ENCODE results near the gene TMTC1. TPM values are rescaled to one million over a fixed set of nuclear protein-coding genes. Genes with fewer than 3 reads are reported as not detected.

The TMTC1 gene
- total and polyA plus RNA-seq, 2 experiments from 2014 or later = 4.8 to 24.3 TPM

DNA sequence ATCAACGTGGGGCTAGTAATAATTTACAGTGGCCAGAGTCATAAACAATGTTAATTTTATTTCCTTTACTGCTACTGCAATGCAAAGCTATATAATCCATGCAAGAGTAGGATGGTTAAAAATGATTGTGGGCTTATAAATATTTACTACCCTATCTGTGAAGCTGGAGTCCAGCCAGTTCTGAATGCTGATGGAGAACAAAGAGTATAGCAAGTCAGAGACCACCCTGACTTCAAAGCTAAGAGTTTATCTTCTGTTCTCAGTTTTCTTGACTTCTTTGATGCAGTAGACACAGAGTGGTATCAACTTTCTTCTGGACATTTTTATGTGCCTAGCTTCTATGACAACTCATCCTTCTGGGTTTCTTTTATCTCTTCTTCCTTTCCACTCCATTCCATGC is 252.3 kb downstream of the TMTC1 start:
- Mint-ChIP-seq H3K4me3 (no peak overlapping the region), H3K27me3 (ENCODE audit: insufficient read depth, low read depth, poor library complexity) (peaks cover 4% of the 10 kb centered on the region), H3K36me3 (ENCODE audit: low read depth) (no peaks in the 10 kb centered on the region), H3K4me1 (no peaks in the 10 kb centered on the region; the same call in none of the 3 replicates), H3K9me3 (no peaks in the 10 kb centered on the region), H3K27ac (no peak overlapping the region)
- no peaks in the 10 kb centered on the region for H3K36me3 ChIP-seq (ENCODE audit: insufficient read depth)
- no peaks in the 10 kb centered on the region for H3K79me2 ChIP-seq (replicated peaks; ENCODE audit: insufficient read depth)
- no peaks in the 10 kb centered on the region for H4K20me1 ChIP-seq (replicated peaks; ENCODE audit: insufficient read depth)
- no peaks in the 10 kb centered on the region for H3K27me3 ChIP-seq (ENCODE audit: insufficient read depth)
- no peak overlapping the region for H2AFZ ChIP-seq
- no peaks in the 10 kb centered on the region for H3F3A ChIP-seq (replicated peaks; ENCODE audit: low read depth)
- ATAC-seq (no peak), DNase-seq (ENCODE audit: low spot score) (no peak)
- no peak overlapping the region for H3K4me2 ChIP-seq
- H3K4me3 ChIP-seq = no peak overlapping the region
- H3K27ac ChIP-seq (ENCODE audit: low read depth) = no peak overlapping the region
- TF ChIP-seq ZNF331 (CRISPR knock-in tag; IDR thresholded peaks at IDR 0.05; ENCODE audit: low read depth) = no peak
- TF ChIP-seq EZH2phosphoT487 (IDR thresholded peaks at IDR 0.05; ENCODE audit: unreplicated experiment) = no peak
- TF ChIP-seq, protein P1, sequence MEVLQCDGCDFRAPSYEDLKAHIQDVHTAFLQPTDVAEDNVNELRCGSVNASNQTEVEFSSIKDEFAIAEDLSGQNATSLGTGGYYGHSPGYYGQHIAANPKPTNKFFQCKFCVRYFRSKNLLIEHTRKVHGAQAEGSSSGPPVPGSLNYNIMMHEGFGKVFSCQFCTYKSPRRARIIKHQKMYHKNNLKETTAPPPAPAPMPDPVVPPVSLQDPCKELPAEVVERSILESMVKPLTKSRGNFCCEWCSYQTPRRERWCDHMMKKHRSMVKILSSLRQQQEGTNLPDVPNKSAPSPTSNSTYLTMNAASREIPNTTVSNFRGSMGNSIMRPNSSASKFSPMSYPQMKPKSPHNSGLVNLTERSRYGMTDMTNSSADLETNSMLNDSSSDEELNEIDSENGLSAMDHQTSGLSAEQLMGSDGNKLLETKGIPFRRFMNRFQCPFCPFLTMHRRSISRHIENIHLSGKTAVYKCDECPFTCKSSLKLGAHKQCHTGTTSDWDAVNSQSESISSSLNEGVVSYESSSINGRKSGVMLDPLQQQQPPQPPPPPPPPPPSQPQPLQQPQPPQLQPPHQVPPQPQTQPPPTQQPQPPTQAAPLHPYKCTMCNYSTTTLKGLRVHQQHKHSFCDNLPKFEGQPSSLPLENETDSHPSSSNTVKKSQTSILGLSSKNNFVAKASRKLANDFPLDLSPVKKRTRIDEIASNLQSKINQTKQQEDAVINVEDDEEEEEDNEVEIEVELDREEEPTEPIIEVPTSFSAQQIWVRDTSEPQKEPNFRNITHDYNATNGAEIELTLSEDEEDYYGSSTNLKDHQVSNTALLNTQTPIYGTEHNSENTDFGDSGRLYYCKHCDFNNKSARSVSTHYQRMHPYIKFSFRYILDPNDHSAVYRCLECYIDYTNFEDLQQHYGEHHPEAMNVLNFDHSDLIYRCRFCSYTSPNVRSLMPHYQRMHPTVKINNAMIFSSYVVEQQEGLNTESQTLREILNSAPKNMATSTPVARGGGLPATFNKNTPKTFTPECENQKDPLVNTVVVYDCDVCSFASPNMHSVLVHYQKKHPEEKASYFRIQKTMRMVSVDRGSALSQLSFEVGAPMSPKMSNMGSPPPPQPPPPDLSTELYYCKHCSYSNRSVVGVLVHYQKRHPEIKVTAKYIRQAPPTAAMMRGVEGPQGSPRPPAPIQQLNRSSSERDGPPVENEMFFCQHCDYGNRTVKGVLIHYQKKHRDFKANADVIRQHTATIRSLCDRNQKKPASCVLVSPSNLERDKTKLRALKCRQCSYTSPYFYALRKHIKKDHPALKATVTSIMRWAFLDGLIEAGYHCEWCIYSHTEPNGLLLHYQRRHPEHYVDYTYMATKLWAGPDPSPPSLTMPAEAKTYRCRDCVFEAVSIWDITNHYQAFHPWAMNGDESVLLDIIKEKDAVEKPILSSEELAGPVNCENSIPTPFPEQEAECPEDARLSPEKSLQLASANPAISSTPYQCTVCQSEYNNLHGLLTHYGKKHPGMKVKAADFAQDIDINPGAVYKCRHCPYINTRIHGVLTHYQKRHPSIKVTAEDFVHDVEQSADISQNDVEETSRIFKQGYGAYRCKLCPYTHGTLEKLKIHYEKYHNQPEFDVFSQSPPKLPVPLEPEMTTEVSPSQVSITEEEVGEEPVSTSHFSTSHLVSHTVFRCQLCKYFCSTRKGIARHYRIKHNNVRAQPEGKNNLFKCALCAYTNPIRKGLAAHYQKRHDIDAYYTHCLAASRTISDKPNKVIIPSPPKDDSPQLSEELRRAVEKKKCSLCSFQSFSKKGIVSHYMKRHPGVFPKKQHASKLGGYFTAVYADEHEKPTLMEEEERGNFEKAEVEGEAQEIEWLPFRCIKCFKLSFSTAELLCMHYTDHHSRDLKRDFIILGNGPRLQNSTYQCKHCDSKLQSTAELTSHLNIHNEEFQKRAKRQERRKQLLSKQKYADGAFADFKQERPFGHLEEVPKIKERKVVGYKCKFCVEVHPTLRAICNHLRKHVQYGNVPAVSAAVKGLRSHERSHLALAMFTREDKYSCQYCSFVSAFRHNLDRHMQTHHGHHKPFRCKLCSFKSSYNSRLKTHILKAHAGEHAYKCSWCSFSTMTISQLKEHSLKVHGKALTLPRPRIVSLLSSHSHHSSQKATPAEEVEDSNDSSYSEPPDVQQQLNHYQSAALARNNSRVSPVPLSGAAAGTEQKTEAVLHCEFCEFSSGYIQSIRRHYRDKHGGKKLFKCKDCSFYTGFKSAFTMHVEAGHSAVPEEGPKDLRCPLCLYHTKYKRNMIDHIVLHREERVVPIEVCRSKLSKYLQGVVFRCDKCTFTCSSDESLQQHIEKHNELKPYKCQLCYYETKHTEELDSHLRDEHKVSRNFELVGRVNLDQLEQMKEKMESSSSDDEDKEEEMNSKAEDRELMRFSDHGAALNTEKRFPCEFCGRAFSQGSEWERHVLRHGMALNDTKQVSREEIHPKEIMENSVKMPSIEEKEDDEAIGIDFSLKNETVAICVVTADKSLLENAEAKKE (CRISPR knock-in tag; IDR thresholded peaks at IDR 0.05) = no peak
- no peak for TF ChIP-seq ZNF114 (CRISPR knock-in tag; IDR thresholded peaks at IDR 0.05)
- no peak for TF ChIP-seq POLR2AphosphoS5 (IDR thresholded peaks at IDR 0.05; ENCODE audit: low read depth)
- TF ChIP-seq STAT1 (IDR thresholded peaks at IDR 0.05; ENCODE audit: unreplicated experiment) = no peak
- TF ChIP-seq NANOG (IDR thresholded peaks at IDR 0.05; ENCODE audit: borderline replicate concordance) = no peak
- TF ChIP-seq EZH2 (IDR thresholded peaks at IDR 0.05; ENCODE audit: low read depth, unreplicated experiment) = no peak
- TF ChIP-seq, protein P2, sequence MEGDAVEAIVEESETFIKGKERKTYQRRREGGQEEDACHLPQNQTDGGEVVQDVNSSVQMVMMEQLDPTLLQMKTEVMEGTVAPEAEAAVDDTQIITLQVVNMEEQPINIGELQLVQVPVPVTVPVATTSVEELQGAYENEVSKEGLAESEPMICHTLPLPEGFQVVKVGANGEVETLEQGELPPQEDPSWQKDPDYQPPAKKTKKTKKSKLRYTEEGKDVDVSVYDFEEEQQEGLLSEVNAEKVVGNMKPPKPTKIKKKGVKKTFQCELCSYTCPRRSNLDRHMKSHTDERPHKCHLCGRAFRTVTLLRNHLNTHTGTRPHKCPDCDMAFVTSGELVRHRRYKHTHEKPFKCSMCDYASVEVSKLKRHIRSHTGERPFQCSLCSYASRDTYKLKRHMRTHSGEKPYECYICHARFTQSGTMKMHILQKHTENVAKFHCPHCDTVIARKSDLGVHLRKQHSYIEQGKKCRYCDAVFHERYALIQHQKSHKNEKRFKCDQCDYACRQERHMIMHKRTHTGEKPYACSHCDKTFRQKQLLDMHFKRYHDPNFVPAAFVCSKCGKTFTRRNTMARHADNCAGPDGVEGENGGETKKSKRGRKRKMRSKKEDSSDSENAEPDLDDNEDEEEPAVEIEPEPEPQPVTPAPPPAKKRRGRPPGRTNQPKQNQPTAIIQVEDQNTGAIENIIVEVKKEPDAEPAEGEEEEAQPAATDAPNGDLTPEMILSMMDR (conservative IDR thresholded peaks at IDR 0.05; ENCODE audit: low read depth in 2 of 2) = no peak
- H3K9me2 ChIP-seq (ENCODE audit: insufficient read depth) = no peaks in the 10 kb centered on the region
- H3K4me1 ChIP-seq (ENCODE audit: insufficient read depth) = no peaks in the 10 kb centered on the region
